Suprapubic skin (tissue), 4 donors: Measurements from ENCODE around the gene SPATA2.

Source experiments
- CTCF ChIP-seq, 2 donors: fragments of 200-600 bp in 1 of 2; fragments of 450-650 bp in 1 of 2; sonication (generic) in 1 of 2; IDR thresholded peaks; one replicate each; pipeline ENCODE4 v1.5.1; 2016 to 2019; ENCODE audit warnings: antibody characterized with exemption in 2 of 2, mild to moderate bottlenecking in 1 of 2, moderate library complexity in 1 of 2
- POLR2A ChIP-seq, 2 donors: fragments of 450-650 bp; IDR thresholded peaks; one replicate each; pipeline ENCODE4 v1.6.1; 2017; ENCODE audit warnings: antibody characterized with exemption in 2 of 2, mild to moderate bottlenecking in 2 of 2, moderate library complexity in 2 of 2
- POLR2AphosphoS5 ChIP-seq, 3 donors: sonication (generic); formaldehyde crosslinking; IDR thresholded peaks; one replicate each; pipeline ENCODE4 v1.6.1; 2017; ENCODE audit warnings: antibody characterized with exemption in 3 of 3

GRCh38 chr20:49915118-49915379 lies 280 bp downstream of the SPATA2 start:
- TF ChIP-seq POLR2A (IDR thresholded peaks at IDR 0.05) (no peak), POLR2AphosphoS5 (IDR thresholded peaks at IDR 0.05) (no peak), CTCF (IDR thresholded peaks at IDR 0.05) (no peak)
